ENCODE results near the gene NFIC. TPM values are rescaled to one million over a fixed set of nuclear protein-coding genes. Genes with fewer than 3 reads are reported as not detected.

NFIC gene
- total RNA-seq, 1 experiment from 2014 or later, result 75.6 TPM

DNA sequence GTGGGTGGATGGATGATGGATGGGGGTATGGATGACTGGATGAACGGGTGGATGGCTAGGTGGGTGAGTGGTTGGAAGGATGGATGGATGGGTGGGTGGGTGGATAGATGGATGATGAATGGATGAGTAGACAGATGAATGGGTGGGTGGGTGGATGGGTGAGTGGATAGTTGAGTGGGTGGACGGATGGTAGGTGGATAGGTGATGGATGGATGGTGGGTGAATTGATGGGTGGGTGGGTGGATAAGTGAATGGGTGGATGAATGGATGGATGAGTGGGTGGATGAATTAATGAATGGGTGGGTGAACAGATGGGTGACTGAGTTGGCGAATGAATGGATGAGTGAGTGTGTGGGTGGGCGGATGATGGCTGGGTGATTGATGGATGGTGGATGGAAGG is 109.1 kb downstream of the NFIC start:
- Histone ChIP-seq H3K27ac (no peak overlapping the region), H3K36me3 (ENCODE audit: low read depth) (no peaks in the 10 kb centered on the region), H3K9me3 (ENCODE audit: insufficient read depth, low read depth) (no peaks in the 10 kb centered on the region), H3K27me3 (ENCODE audit: insufficient read depth, low read depth) (no peaks in the 10 kb centered on the region), H3K4me1 (replicated peaks; ENCODE audit: insufficient read depth) (no peaks in the 10 kb centered on the region), H3F3A (ENCODE audit: insufficient read depth, low read depth) (no peaks in the 10 kb centered on the region), H3K4me2 (no peak overlapping the region), H4K20me1 (ENCODE audit: insufficient read depth) (no peaks in the 10 kb centered on the region), H3K79me2 (ENCODE audit: low read depth) (no peaks in the 10 kb centered on the region), H3K4me3 (no peak overlapping the region), H3K9me2 (ENCODE audit: insufficient read depth) (no peaks in the 10 kb centered on the region), H2AFZ (no peak overlapping the region)
- DNase-seq, result no peak
- intact Hi-C loops (cut with micrococcal nuclease; ENCODE audit: unreplicated experiment), result no loop called here
- POLR2A ChIA-PET (ENCODE audit: unreplicated experiment), result no interaction called here
- TF ChIP-seq, protein P1, sequence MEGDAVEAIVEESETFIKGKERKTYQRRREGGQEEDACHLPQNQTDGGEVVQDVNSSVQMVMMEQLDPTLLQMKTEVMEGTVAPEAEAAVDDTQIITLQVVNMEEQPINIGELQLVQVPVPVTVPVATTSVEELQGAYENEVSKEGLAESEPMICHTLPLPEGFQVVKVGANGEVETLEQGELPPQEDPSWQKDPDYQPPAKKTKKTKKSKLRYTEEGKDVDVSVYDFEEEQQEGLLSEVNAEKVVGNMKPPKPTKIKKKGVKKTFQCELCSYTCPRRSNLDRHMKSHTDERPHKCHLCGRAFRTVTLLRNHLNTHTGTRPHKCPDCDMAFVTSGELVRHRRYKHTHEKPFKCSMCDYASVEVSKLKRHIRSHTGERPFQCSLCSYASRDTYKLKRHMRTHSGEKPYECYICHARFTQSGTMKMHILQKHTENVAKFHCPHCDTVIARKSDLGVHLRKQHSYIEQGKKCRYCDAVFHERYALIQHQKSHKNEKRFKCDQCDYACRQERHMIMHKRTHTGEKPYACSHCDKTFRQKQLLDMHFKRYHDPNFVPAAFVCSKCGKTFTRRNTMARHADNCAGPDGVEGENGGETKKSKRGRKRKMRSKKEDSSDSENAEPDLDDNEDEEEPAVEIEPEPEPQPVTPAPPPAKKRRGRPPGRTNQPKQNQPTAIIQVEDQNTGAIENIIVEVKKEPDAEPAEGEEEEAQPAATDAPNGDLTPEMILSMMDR (conservative IDR thresholded peaks at IDR 0.05), result no peak
- TF ChIP-seq EZH2 (IDR thresholded peaks at IDR 0.05; ENCODE audit: low read depth), result no peak
- no TSS peak for BruUV-seq (replicated peaks)
- CTCF ChIA-PET, result no interaction called here

DNA sequence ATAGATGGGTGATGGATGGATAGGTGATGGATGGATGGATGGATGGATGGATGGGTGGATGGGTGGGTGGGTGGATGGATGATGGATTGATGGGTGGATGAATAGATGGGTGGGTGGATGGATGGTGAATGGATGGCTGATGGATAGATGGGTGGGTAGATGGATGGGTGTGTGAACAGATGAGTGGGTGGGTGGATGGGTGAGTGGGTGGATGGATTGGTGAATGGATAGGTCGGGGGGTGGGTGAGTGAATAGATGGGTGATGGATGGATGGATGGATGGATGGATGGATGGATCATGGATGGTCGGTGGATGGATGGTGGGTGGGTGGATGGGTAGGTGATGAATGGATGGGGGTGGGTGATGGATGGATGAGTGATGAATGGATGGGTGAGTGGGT is 110.4 kb downstream of the NFIC start:
- Histone ChIP-seq H3K9me3 (ENCODE audit: insufficient read depth, low read depth) (no peaks in the 10 kb centered on the region), H3K4me2 (no peak overlapping the region), H3K27ac (no peak overlapping the region), H3K27me3 (ENCODE audit: insufficient read depth, low read depth) (no peaks in the 10 kb centered on the region), H3K79me2 (ENCODE audit: low read depth) (no peaks in the 10 kb centered on the region), H3K9me2 (ENCODE audit: insufficient read depth) (no peaks in the 10 kb centered on the region), H3K36me3 (ENCODE audit: low read depth) (no peaks in the 10 kb centered on the region), H3K4me3 (no peak overlapping the region), H4K20me1 (ENCODE audit: insufficient read depth) (no peaks in the 10 kb centered on the region), H2AFZ (no peak overlapping the region), H3K4me1 (replicated peaks; ENCODE audit: insufficient read depth) (peaks cover under 1% of the 10 kb centered on the region; the same call in 1 of the 2 replicates), H3F3A (ENCODE audit: insufficient read depth, low read depth) (peaks cover 5% of the 10 kb centered on the region; the same call in 1 of the 2 replicates)
- intact Hi-C loops (cut with micrococcal nuclease; ENCODE audit: unreplicated experiment), result no loop called here
- CTCF ChIA-PET, result interaction anchor here (0.6 kb wide), 1 partner anchor 241 kb away, joined by 13 read pairs; no protein-coding TSS in a partner anchor
- TF ChIP-seq, protein P1 (conservative IDR thresholded peaks at IDR 0.05), result no peak
- TF ChIP-seq EZH2 (IDR thresholded peaks at IDR 0.05; ENCODE audit: low read depth), result no peak
- POLR2A ChIA-PET (ENCODE audit: unreplicated experiment), result no interaction called here
- no peak for DNase-seq
- BruUV-seq (replicated peaks), result no TSS peak

DNA sequence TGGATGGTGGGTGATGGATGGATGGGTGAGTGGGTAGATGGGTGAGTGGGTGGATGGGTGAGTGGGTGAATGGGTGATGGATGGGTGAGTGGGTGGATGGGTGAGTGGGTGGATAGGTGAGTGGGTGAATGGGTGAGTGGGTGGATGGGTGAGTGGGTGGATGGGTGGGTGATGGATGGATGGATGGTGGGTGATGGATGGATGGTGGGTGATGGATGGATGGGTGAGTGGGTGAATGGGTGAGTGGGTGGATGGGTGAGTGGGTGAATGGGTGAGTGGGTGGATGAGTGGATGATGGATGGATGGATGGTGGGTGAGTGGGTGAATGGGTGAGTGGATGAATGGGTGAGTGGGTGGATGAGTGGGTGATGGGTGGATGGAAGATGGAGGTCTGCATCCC is 111.1 kb downstream of the NFIC start:
- Histone ChIP-seq H3K36me3 (ENCODE audit: low read depth) (no peaks in the 10 kb centered on the region), H3K4me1 (replicated peaks; ENCODE audit: insufficient read depth) (peaks cover 5% of the 10 kb centered on the region; the same call in 1 of the 2 replicates), H4K20me1 (ENCODE audit: insufficient read depth) (no peaks in the 10 kb centered on the region), H3K4me3 (no peak overlapping the region), H3K9me2 (ENCODE audit: insufficient read depth) (no peaks in the 10 kb centered on the region), H3K27ac (no peak overlapping the region), H3K9me3 (ENCODE audit: insufficient read depth, low read depth) (no peaks in the 10 kb centered on the region), H3K4me2 (no peak overlapping the region), H3K27me3 (ENCODE audit: insufficient read depth, low read depth) (no peaks in the 10 kb centered on the region), H3K79me2 (ENCODE audit: low read depth) (no peaks in the 10 kb centered on the region), H3F3A (ENCODE audit: insufficient read depth, low read depth) (peaks cover 5% of the 10 kb centered on the region; the same call in 1 of the 2 replicates), H2AFZ (no peak overlapping the region)
- no TSS peak for BruUV-seq (replicated peaks)
- POLR2A ChIA-PET (ENCODE audit: unreplicated experiment), result no interaction called here
- no peak for TF ChIP-seq EZH2 (IDR thresholded peaks at IDR 0.05; ENCODE audit: low read depth)
- TF ChIP-seq, protein P1 (conservative IDR thresholded peaks at IDR 0.05), result no peak
- intact Hi-C loops (cut with micrococcal nuclease; ENCODE audit: unreplicated experiment), result no loop called here
- DNase-seq, result no peak
- CTCF ChIA-PET, result no interaction called here
